Parathyroid adenoma (tissue), 2 donors: Measurements from ENCODE around the gene SAMD5.

Experiments
- H2AFZ ChIP-seq: fragments of 300-600 bp; sonication (generic); one replicate; pipeline ENCODE4 v1.7.0; 2017; ENCODE audit warnings: antibody characterized with exemption, mild to moderate bottlenecking
- H3K27ac ChIP-seq: fragments of 300-600 bp; sonication (generic); one replicate; pipeline ENCODE4 v1.7.0; 2017
- H3K27me3 ChIP-seq: fragments of 300-600 bp; sonication (generic); one replicate; pipeline ENCODE4 v1.7.0; 2017; ENCODE audit warnings: low read length; ENCODE audit not compliant: control insufficient read depth, insufficient read depth
- H3K36me3 ChIP-seq: fragments of 300-600 bp; sonication (generic); one replicate; pipeline ENCODE4 v1.7.0; 2017; ENCODE audit warnings: low read length; ENCODE audit not compliant: control insufficient read depth, insufficient read depth
- H3K4me1 ChIP-seq: fragments of 300-600 bp; sonication (generic); one replicate; pipeline ENCODE4 v1.7.0; 2017; ENCODE audit warnings: control low read depth
- H3K4me2 ChIP-seq: fragments of 300-600 bp; sonication (generic); one replicate; pipeline ENCODE4 v1.7.0; 2017; ENCODE audit warnings: low read length
- H3K4me3 ChIP-seq: fragments of 300-600 bp; sonication (generic); one replicate; pipeline ENCODE4 v1.7.0; 2017; ENCODE audit warnings: low read depth, low read length
- H3K79me2 ChIP-seq: fragments of 300-600 bp; sonication (generic); one replicate; pipeline ENCODE4 v1.7.0; 2017; ENCODE audit warnings: control low read depth
- H3K9ac ChIP-seq: fragments of 300-600 bp; sonication (generic); one replicate; pipeline ENCODE4 v1.7.0; 2017; ENCODE audit warnings: mild to moderate bottlenecking
- H3K9me3 ChIP-seq: fragments of 300-600 bp; sonication (generic); one replicate; pipeline ENCODE4 v1.7.0; 2017; ENCODE audit warnings: low read length; ENCODE audit not compliant: control insufficient read depth
- CTCF ChIP-seq: fragments of 300-600 bp; sonication (generic); IDR thresholded peaks from one replicate; pipeline ENCODE4 v1.7.0; 2017; ENCODE audit warnings: antibody characterized with exemption, mild to moderate bottlenecking
- donor health status: primary hyperparathyroidism.

The SAMD5 gene

GRCh38 chr6:147468634-147469033 is 39.9 kb upstream of the SAMD5 start:
- no peak overlapping the region for H3K4me2 ChIP-seq
- H3K4me3 ChIP-seq, result no peak overlapping the region
- no peaks in the 10 kb centered on the region for H3K4me1 ChIP-seq
- H3K9me3 ChIP-seq, result no peaks in the 10 kb centered on the region
- H3K9ac ChIP-seq, result no peak overlapping the region
- H3K36me3 ChIP-seq, result no peaks in the 10 kb centered on the region
- H3K27me3 ChIP-seq, result no peaks in the 10 kb centered on the region
- no peak overlapping the region for H3K27ac ChIP-seq
- no peak overlapping the region for H2AFZ ChIP-seq
- H3K79me2 ChIP-seq, result no peaks in the 10 kb centered on the region
- no peak for TF ChIP-seq CTCF

GRCh38 chr6:147479857-147480256 is 28.6 kb upstream of the SAMD5 start:
- H3K36me3 ChIP-seq, result no peaks in the 10 kb centered on the region
- no peaks in the 10 kb centered on the region for H3K4me1 ChIP-seq
- no peak overlapping the region for H3K27ac ChIP-seq
- no peaks in the 10 kb centered on the region for H3K79me2 ChIP-seq
- H3K4me2 ChIP-seq, result no peak overlapping the region
- H3K9me3 ChIP-seq, result no peaks in the 10 kb centered on the region
- H3K27me3 ChIP-seq, result no peaks in the 10 kb centered on the region
- no peak overlapping the region for H3K4me3 ChIP-seq
- H2AFZ ChIP-seq, result no peak overlapping the region
- no peak for TF ChIP-seq CTCF
- H3K9ac ChIP-seq, result no peak overlapping the region

- Histone ChIP-seq H3K79me2 (no peaks in the 10 kb centered on the region), H3K9me3 (no peaks in the 10 kb centered on the region), H3K36me3 (no peaks in the 10 kb centered on the region), H3K4me2 (no peak overlapping the region), H3K4me3 (no peak overlapping the region), H2AFZ (no peak overlapping the region), H3K27me3 (no peaks in the 10 kb centered on the region), H3K9ac (no peak overlapping the region), H3K4me1 (no peaks in the 10 kb centered on the region), H3K27ac (no peak overlapping the region)
- no peak for TF ChIP-seq CTCF
Observed at GRCh38 chr6:147486683-147487082, 21.8 kb upstream of the SAMD5 start.

GRCh38 chr6:147497472-147497871 is 11.0 kb upstream of the SAMD5 start:
- H3K36me3 ChIP-seq, result no peaks in the 10 kb centered on the region
- H3K27me3 ChIP-seq, result no peaks in the 10 kb centered on the region
- no peak overlapping the region for H3K4me2 ChIP-seq
- TF ChIP-seq CTCF, result no peak
- peaks cover 3% of the 10 kb centered on the region for H3K9me3 ChIP-seq
- no peak overlapping the region for H3K9ac ChIP-seq
- H3K4me1 ChIP-seq, result no peaks in the 10 kb centered on the region
- H3K79me2 ChIP-seq, result no peaks in the 10 kb centered on the region
- H3K27ac ChIP-seq, result no peak overlapping the region
- H3K4me3 ChIP-seq, result no peak overlapping the region
- H2AFZ ChIP-seq, result no peak overlapping the region

GRCh38 chr6:147503587-147503986 is 4.9 kb upstream of the SAMD5 start:
- no peaks in the 10 kb centered on the region for H3K36me3 ChIP-seq
- H3K9ac ChIP-seq, result no peak overlapping the region
- no peak overlapping the region for H2AFZ ChIP-seq
- H3K27me3 ChIP-seq, result no peaks in the 10 kb centered on the region
- H3K79me2 ChIP-seq, result no peaks in the 10 kb centered on the region
- no peak for TF ChIP-seq CTCF
- H3K4me3 ChIP-seq, result no peak overlapping the region
- no peak overlapping the region for H3K27ac ChIP-seq
- H3K9me3 ChIP-seq, result no peaks in the 10 kb centered on the region
- H3K4me2 ChIP-seq, result no peak overlapping the region
- no peaks in the 10 kb centered on the region for H3K4me1 ChIP-seq
